Stimulated activated naive B cell treated with anti-CD40 and anti-IgM and Interleukin-4, amounts not matched to agents 10 μg/mL and 1 μg/mL and 100 μg/mL, for 72 hours (primary cell): Measurements from ENCODE around the gene MDFI.
"Not testable (repeated sequence)": the region's sequence is repeated elsewhere in the genome, so short reads cannot be mapped to it uniquely, and the experiment has no call there.

Source experiments
- ATAC-seq, 2 donors: fragments of 150-1000 bp; cut with Tn5 transposase; replicated peaks; 2 replicates each; pipeline ENCODE4 v1.10.0; 2021; ENCODE audit warnings: moderate library complexity in 1 of 2
- DNase-seq: peaks from one replicate; pipeline ENCODE4 v3.0.0; 2021
- H3K27ac Mint-ChIP-seq: one replicate; pipeline ENCODE4 v1.8.0; 2022; ENCODE audit warnings: mild to moderate bottlenecking, mixed read lengths
- H3K27me3 Mint-ChIP-seq, 2 donors: one replicate each; pipeline ENCODE4 v1.8.0; 2022; ENCODE audit warnings: mixed read lengths in 2 of 2
- H3K36me3 Mint-ChIP-seq, 2 donors: one replicate each; pipeline ENCODE4 v1.8.0; 2022; ENCODE audit warnings: mixed read lengths in 2 of 2, mild to moderate bottlenecking in 1 of 2
- H3K4me1 Mint-ChIP-seq, 2 donors: one replicate each; pipeline ENCODE4 v1.8.0; 2022; ENCODE audit warnings: mixed read lengths in 2 of 2, mild to moderate bottlenecking in 1 of 2
- H3K4me3 Mint-ChIP-seq, 2 donors: one replicate each; pipeline ENCODE4 v1.8.0; 2022; ENCODE audit warnings: mild to moderate bottlenecking in 2 of 2, mixed read lengths in 2 of 2, moderate library complexity in 1 of 2
- H3K9me3 Mint-ChIP-seq, 2 donors: one replicate each; pipeline ENCODE4 v1.8.0; 2022; ENCODE audit warnings: mixed read lengths in 2 of 2, mild to moderate bottlenecking in 1 of 2

The MDFI gene

DNA sequence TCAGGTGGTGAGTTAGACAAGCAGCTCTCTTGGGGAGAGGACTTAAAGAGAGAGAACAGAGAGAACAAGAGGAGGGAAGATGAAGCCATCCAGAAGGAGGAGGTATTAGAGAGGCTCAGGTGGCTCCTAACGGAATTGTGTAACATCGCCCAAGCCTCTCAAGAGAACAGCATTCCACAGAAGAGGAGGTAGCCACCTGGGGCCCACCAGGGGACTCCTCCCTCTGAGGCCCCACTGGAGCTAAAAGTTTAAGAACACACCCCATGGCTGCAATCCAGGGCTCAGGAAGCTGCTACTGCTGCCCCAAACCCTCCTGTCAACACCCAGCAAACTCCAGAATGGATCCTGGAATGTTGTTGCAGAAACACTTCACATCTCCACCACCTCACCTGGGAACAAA, 23.6 kb upstream of the MDFI start:
- Mint-ChIP-seq H3K27me3 (peaks cover 10 to 12% of the 10 kb centered on the region in 2 donors), H3K9me3 (peaks cover 0 to 2% of the 10 kb centered on the region in 2 donors)
- no peak for ATAC-seq

DNA sequence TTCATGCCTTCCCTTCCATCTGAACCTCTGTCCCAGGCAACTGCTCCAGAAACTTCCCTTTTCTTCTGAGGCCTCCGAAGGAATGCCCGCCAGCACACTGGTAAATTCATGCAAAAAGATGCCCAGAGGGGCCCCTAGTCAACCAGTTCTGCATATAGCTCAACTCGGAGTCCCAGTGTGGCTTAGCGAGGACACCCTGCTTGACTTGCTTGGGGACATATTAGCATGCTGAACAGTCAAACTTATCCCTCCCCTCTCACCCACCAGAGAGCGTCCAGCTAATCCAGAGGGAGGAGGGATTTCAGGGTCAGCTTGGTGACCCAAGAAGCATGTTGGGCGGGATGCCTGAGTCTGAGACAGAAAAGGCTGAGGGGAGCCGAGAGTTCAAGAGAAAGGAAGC, 23.0 kb upstream of the MDFI start:
- DNase-seq (no peak), ATAC-seq (no peak)
- Mint-ChIP-seq H3K4me1 (no peaks in the 10 kb centered on the region), H3K4me3 (no peak overlapping the region), H3K36me3 (peaks cover 0 to 1% of the 10 kb centered on the region in 2 donors), H3K27me3 (peaks cover 10 to 12% of the 10 kb centered on the region in 2 donors), H3K9me3 (peaks cover 0 to 2% of the 10 kb centered on the region in 2 donors), H3K27ac (no peak overlapping the region)

More for the DNA sequence above, 23.6 kb upstream of the MDFI start:
- peaks cover 0 to 1% of the 10 kb centered on the region in 2 donors for H3K36me3 Mint-ChIP-seq
- no peak overlapping the region for H3K27ac Mint-ChIP-seq
- H3K4me1 Mint-ChIP-seq, result no peaks in the 10 kb centered on the region
- DNase-seq, result no peak
- H3K4me3 Mint-ChIP-seq, result no peak overlapping the region

DNA sequence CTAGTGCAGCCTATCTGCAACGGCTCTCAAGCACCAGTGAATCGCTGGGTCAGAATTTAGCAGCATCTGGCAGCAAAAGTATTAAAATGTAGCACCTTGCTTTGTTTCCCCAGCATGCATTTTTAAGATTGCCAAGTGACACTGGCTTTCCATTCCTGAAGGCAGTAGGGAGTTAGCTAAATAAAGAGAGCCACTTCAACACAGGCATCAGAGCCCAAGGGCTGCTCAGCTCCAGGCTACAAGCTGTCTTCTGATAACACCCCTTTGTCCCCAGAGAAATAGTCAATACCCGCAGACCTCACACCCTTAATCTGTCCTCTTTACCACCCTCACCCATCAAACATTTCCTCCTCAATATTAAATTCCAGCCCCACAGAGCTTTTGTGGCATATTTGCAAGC, 19.7 kb upstream of the MDFI start:
- Mint-ChIP-seq H3K4me3 (no peak overlapping the region), H3K27me3 (peaks cover 15 to 17% of the 10 kb centered on the region in 2 donors), H3K36me3 (peaks cover 2 to 4% of the 10 kb centered on the region in 2 donors), H3K4me1 (no peaks in the 10 kb centered on the region), H3K27ac (no peak overlapping the region), H3K9me3 (peaks cover 6 to 18% of the 10 kb centered on the region in 2 donors)
- DNase-seq (no peak), ATAC-seq (no peak)

DNA sequence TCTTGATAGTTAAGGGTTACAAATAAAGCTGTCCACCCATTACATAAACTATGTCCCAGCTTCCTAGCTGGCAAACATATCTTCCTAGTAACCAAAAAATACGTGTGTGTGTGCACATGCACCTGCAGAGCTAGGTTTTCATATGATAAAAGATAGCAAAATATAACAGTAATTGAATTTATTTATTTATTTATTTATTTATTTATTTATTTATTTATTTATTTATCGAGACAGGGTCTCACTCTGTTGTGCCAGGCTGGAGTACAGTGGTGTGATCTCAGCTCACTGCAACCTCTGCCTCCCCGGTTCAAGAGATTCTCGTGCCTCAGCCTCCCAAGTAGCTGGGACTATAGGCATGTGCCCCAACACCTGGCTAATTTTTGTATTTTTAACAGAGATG, 19.1 kb upstream of the MDFI start:
- not testable (repeated sequence) for H3K4me3 Mint-ChIP-seq, H3K27ac Mint-ChIP-seq, H3K4me1 Mint-ChIP-seq, DNase-seq, ATAC-seq, H3K36me3 Mint-ChIP-seq
- H3K27me3 Mint-ChIP-seq, result peaks cover 15 to 18% of the 10 kb centered on the region in 2 donors
- peaks cover 6 to 18% of the 10 kb centered on the region in 2 donors for H3K9me3 Mint-ChIP-seq

DNA sequence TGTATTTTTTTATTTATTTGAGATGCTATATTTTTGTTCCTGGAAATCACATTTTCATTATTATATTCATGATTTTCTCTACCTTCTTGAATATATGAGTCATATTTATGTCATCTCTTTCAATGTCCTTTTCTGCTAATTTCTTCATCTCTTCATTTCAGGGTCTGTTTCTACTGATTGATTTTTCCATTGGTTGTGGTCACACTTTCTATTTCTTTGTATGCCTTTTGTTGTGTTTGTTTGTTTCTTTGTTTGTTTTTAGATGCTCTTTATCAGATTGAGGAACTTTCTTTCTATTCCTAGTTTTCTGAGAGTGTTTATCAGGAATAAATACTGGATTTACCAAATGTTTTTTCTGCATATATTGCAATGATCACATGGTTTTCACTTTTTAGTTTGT, 16.9 kb upstream of the MDFI start:
- Mint-ChIP-seq H3K4me1 (peaks cover 6 to 7% of the 10 kb centered on the region in 2 donors), H3K27ac (no peak overlapping the region), H3K36me3 (peaks cover 2 to 4% of the 10 kb centered on the region in 2 donors), H3K27me3 (peaks cover 15 to 21% of the 10 kb centered on the region in 2 donors), H3K9me3 (peaks cover 6 to 18% of the 10 kb centered on the region in 2 donors), H3K4me3 (no peak overlapping the region)
- DNase-seq (no peak), ATAC-seq (no peak)

DNA sequence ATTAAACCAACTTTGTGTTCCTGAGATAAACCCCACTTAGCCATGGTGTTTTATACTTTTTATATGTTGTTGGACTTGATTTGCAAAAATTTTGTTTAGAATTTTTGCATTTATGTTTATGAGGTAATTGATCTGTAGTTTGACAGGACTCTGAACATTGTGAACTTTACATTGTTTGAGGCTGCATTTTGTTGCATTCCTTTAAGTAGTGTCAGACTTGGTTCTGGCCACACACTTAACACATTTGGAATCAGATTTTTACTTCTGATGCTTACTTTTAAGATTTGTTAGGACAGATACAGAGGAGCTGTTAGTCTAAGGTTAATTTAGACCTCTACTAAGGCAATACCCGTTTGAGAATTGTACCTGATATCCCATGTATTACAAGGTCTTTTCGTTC, 16.5 kb upstream of the MDFI start:
- peaks cover 6 to 18% of the 10 kb centered on the region in 2 donors for H3K9me3 Mint-ChIP-seq
- H3K27ac Mint-ChIP-seq, result no peak overlapping the region
- DNase-seq, result no peak
- H3K36me3 Mint-ChIP-seq, result peaks cover 2 to 4% of the 10 kb centered on the region in 2 donors
- no peak for ATAC-seq
- peaks cover 17 to 21% of the 10 kb centered on the region in 2 donors for H3K27me3 Mint-ChIP-seq
- no peak overlapping the region for H3K4me3 Mint-ChIP-seq
- H3K4me1 Mint-ChIP-seq, result peaks cover 6 to 7% of the 10 kb centered on the region in 2 donors

DNA sequence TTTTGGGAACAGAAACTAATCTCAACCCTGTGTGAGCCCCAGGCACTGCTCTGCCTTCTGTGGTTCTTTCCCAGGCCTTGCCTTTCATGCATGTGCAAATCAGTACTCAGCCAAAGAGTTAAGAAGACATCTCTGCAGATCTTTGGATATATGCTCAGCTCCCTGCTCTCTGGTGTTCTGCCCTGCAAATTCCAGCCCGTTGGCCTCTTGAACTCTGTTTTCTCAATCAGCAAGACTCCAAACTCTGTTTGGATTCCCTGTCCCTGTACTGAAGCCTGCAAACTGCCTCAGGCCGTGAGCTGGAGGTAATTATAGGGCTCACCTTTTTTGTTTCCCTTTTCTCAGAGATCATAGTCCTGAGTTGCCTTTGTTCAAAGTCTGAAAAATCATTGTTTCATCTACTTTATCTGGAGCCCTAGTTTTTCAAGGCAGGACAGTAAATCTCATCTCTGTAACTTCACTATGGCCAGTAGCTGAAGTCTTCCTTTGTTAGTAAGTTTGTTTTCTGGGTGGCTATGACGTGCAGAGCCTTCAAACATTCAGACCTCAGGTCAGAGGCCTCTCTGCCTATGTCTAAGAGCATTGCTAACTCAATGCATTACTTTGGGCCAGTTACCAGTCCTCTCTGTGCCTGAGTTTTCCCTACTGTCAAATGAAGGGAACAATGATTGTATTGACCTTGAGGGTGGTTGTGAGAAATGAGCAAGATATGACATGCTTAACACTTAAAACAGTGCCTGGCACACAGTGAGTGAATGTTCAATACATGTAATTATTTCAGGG, 15.9 kb upstream of the MDFI start:
- peaks cover 6 to 18% of the 10 kb centered on the region in 2 donors for H3K9me3 Mint-ChIP-seq
- peaks cover 17 to 21% of the 10 kb centered on the region in 2 donors for H3K27me3 Mint-ChIP-seq
- peaks cover 2 to 4% of the 10 kb centered on the region in 2 donors for H3K36me3 Mint-ChIP-seq
- H3K4me3 Mint-ChIP-seq, result no peak overlapping the region
- DNase-seq, result no peak
- no peak overlapping the region for H3K27ac Mint-ChIP-seq
- H3K4me1 Mint-ChIP-seq, result peaks cover 6 to 7% of the 10 kb centered on the region in 2 donors
- no peak for ATAC-seq

DNA sequence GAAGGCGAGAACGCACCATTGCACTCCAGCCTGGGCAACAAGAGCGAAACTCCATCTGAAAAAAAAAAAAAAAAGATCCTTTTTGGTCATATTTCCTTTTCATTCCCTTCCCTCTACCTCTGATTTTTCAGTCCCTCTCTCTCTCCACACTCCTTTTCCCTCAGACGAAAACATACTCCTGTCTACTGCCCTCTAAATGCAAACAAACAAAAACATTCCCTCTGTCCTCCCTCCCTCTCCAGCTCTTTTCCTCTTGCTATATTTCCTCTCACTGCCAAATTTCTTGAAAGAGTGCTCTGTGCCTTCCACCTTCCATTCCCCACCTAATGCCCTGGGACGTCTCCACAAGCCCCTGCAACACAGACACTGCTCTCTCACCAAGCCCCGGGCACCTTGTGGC, 14.9 kb upstream of the MDFI start:
- no peak for ATAC-seq
- peaks cover 17 to 21% of the 10 kb centered on the region in 2 donors for H3K27me3 Mint-ChIP-seq
- H3K4me1 Mint-ChIP-seq, result peaks cover 6 to 7% of the 10 kb centered on the region in 2 donors
- no peak for DNase-seq
- no peak overlapping the region for H3K27ac Mint-ChIP-seq
- peaks cover 2 to 4% of the 10 kb centered on the region in 2 donors for H3K36me3 Mint-ChIP-seq
- H3K4me3 Mint-ChIP-seq, result no peak overlapping the region
- peaks cover 6 to 18% of the 10 kb centered on the region in 2 donors for H3K9me3 Mint-ChIP-seq

DNA sequence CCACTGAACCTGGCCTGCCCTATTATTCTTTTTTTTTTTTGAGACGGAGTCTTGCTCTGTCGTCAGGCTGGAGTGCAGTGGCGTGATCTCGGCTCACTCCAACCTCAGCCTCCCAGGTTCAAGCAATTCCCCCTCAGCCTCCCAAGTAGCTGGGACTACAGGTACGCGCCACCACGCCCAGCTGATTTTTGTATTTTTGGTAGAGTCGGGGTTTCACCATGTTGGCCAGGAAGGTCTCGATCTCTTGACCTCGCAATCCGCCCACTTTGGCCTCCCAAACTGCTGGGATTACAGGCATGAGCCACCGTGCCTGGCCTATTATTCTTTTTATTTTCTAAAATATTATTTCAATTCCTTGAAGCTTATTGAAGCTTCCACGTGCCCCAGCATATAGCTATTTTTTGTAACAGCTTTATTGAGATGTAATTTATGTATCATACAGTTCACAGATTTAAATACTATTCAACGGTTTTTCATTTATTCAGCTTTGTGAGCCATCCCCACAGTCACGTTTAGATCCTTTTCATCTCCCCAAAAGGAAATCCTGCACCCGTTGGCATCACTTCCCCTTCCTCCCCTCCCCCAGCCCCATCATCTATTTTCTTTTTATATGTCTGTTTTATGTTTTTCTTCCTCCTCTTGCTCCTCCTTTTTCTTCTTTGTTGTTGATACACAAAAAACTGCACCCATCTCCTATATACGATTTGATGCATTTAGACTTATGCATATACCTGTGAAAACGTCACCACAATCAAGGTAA, 13.5 kb upstream of the MDFI start:
- no peak overlapping the region for H3K27ac Mint-ChIP-seq
- H3K27me3 Mint-ChIP-seq, result peaks cover 17 to 21% of the 10 kb centered on the region in 2 donors
- peaks cover 2 to 4% of the 10 kb centered on the region in 2 donors for H3K36me3 Mint-ChIP-seq
- H3K4me1 Mint-ChIP-seq, result peaks cover 6 to 7% of the 10 kb centered on the region in 2 donors
- H3K4me3 Mint-ChIP-seq, result no peak overlapping the region
- H3K9me3 Mint-ChIP-seq, result peaks cover 6 to 18% of the 10 kb centered on the region in 2 donors
- no peak for DNase-seq
- no peak for ATAC-seq

DNA sequence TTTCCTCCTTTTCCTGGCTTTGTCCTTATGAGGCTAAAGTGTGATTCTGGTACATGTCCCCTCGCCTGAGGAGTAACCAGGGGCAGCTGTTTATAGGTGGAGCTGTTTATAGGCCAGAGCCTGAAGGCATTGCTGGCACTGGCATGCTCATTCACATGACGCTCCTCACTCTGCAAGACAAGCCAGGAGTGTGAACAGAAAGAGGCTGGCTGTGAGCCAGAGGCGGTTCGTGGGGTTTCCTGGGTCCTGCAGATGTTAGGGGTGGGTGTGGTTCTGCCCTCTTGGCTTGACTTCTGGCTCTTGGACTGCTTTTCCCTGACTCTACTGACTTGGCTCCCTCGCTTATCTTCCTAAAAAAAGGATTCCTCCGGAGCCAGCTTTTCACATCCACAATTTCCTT, 12.8 kb upstream of the MDFI start:
- no peak for ATAC-seq
- H3K27me3 Mint-ChIP-seq, result peaks cover 19 to 21% of the 10 kb centered on the region in 2 donors
- no peak overlapping the region for H3K27ac Mint-ChIP-seq
- H3K4me3 Mint-ChIP-seq, result no peak overlapping the region
- peaks cover 2 to 4% of the 10 kb centered on the region in 2 donors for H3K36me3 Mint-ChIP-seq
- H3K4me1 Mint-ChIP-seq, result peaks cover 6 to 7% of the 10 kb centered on the region in 2 donors
- peaks cover 6 to 18% of the 10 kb centered on the region in 2 donors for H3K9me3 Mint-ChIP-seq
- DNase-seq, result no peak

DNA sequence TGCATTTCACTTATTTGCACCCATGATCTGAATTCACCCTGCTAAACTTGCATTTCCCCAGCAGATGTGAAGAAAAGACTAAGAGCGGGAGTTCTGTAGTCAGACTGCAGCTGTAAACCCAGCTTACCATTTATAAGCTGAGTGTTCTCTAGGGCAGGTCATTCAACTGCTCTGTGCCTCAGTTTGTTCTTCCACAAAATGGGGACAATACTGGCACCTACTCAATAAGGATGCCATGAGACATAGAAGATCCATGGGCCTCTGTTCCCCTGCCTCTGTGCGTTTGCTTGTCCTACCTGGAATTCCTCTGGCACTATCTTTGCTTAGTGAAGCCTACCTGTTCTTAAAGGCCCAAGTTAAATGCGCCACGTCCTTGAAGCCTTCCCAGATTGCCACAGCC, 12.2 kb upstream of the MDFI start:
- Mint-ChIP-seq H3K4me3 (no peak overlapping the region), H3K27ac (no peak overlapping the region), H3K9me3 (peaks cover 6 to 13% of the 10 kb centered on the region in 2 donors), H3K36me3 (peaks cover 2 to 4% of the 10 kb centered on the region in 2 donors), H3K27me3 (peaks cover 21 to 24% of the 10 kb centered on the region in 2 donors), H3K4me1 (peaks cover 6 to 7% of the 10 kb centered on the region in 2 donors)
- ATAC-seq (no peak), DNase-seq (no peak)

DNA sequence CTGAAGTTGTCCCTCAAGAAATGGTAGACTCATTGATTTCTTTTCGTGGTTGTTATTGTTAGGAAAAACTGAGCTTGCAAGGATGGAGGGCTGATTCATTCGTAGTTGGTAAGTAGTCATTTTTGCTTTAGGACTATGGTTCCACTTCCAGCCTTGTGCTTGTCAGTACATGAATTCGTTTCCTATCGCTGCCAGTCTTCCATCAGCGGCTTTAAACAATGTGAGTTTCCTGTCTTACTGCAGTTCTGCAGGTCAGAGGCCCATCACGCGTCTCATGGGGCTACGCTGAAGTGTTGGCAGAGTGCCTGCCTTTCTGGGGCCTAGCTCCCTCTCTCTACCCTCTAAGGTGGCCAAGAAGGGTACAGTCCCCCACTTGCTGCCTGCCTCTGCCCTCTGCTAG, 11.4 kb upstream of the MDFI start:
- DNase-seq, result no peak
- H3K36me3 Mint-ChIP-seq, result no peaks in the 10 kb centered on the region
- no peak overlapping the region for H3K27ac Mint-ChIP-seq
- peaks cover 6 to 7% of the 10 kb centered on the region in 2 donors for H3K4me1 Mint-ChIP-seq
- peaks cover 26% of the 10 kb centered on the region in 2 donors for H3K27me3 Mint-ChIP-seq
- no peak overlapping the region for H3K4me3 Mint-ChIP-seq
- no peak for ATAC-seq
- H3K9me3 Mint-ChIP-seq, result peaks cover 3 to 5% of the 10 kb centered on the region in 2 donors

DNA sequence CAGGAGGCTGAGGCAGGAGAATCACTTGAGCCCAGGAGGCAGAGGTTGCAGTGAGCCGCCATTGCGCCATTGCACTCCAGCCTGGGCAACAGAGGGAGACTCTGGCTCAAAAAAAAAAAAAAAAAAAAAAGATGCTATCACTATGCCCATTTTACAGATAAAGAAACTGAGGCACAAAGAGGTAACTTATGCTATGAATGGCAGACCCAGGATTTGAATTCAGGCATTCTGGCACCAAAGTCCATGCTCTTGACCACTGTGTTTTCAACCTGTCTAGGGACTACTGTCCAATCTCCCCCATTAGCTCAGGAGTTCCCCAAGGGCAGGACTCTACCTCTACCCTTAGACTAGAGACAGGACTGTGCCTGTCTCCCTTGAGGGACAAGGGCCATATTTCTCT, 9.1 kb upstream of the MDFI start:
- Mint-ChIP-seq H3K4me1 (peaks cover 6 to 7% of the 10 kb centered on the region in 2 donors), H3K9me3 (no peaks in the 10 kb centered on the region), H3K27ac (no peak overlapping the region), H3K36me3 (no peaks in the 10 kb centered on the region), H3K4me3 (no peak overlapping the region), H3K27me3 (peaks cover 16 to 29% of the 10 kb centered on the region in 2 donors)
- no peak for DNase-seq
- ATAC-seq, result no peak

DNA sequence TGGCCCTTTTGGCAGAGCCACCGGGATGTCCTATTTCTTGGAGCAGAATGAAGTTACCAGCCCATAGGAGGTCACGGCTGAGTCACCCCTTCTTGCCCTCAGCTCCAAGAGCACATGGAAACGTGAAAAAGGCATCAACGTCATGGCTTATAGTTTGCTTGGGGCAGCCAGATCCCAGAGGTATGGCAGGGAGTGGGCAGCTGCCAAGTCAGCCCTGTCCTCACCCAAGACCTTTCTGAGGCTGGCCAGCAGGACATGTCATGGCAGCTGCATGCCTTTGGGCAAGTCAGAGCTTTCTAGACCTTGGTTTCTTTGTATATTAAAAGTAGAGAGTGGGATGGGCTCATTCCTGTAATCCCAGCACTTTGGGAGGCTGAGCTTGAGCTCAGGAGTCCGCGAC, 8.2 kb upstream of the MDFI start:
- ATAC-seq, result no peak
- Mint-ChIP-seq H3K4me1 (peaks cover 4 to 7% of the 10 kb centered on the region in 2 donors), H3K27me3 (peaks cover 23 to 38% of the 10 kb centered on the region in 2 donors), H3K36me3 (no peaks in the 10 kb centered on the region), H3K9me3 (no peaks in the 10 kb centered on the region), H3K4me3 (no peak overlapping the region), H3K27ac (no peak overlapping the region)
- DNase-seq, result no peak
